Measurements from ENCODE around the gene SOCS6.

Gene SOCS6

DNA sequence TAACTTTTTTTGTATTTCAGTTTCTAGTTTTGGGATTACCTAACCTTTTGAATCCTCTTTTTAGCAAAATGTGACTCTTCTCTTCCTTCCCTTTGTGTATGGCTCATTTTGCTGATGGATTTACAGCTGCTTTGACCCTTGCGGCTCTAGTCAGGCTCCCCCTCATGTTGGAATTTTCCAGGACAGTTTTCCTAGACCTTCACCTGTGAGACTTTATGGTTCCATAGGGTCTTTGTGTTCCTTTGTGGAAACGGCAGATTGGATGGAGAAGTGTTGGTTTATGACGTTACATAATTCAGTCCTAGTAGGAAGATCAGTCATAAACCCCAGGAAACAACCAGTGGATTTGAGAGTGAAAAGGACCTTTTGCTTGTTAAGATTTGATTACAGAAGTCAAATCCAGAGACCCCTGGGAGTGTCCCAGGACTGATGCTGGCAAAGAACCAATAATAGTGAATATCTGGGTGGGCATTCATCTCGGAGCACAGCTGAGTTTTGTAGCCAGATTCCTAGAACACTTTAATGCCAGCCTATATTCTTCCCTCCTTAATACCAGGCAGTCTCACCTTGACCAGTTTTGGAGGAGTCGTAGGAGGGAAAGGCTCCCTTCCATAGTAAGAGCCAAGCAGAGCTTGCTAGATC is 42.7 kb downstream of the SOCS6 start:
- Histone ChIP-seq H3K36me3 (peaks cover 26% of the 10 kb centered on the region), H3K4me1 (peaks cover 16% of the 10 kb centered on the region), H3K27ac (no peak overlapping the region), H3K4me3 (no peak overlapping the region), H3K27me3 (no peaks in the 10 kb centered on the region), H3K9me3 (peaks cover 28% of the 10 kb centered on the region), H3K9ac (no peak overlapping the region), H3K4me2 (no peak overlapping the region), H4K20me1 (peaks cover 9% of the 10 kb centered on the region; the same call in 1 of the 2 replicates)
- TF ChIP-seq Cebpa-rat (IDR thresholded peaks at IDR 0.05) = no peak

DNA sequence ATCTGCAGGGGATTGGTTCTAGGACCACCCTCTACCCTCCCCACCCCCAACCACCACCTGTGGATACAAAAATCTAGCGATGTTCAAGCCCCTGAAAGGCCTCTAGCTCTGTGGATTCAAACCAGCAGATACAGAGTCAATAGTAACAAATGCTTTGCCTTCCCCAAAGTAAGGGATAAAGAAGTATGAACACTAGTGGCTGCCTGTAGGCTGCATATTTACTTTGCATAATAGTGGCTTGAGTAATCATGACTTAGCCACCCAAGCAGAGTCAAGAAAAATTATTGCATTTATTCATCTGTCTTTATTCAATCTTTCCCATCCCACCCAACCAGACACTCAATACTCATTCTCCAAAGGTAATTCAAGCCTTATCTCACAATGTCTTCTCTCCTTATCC is 43.8 kb downstream of the SOCS6 start:
- Histone ChIP-seq H4K20me1 (peaks cover 6% of the 10 kb centered on the region; the same call in 1 of the 2 replicates), H3K27me3 (no peaks in the 10 kb centered on the region), H3K27ac (no peak overlapping the region), H3K4me2 (no peak overlapping the region), H3K9ac (no peak overlapping the region), H3K9me3 (peaks cover 28% of the 10 kb centered on the region), H3K4me1 (peaks cover 16% of the 10 kb centered on the region), H3K36me3 (peaks cover 26% of the 10 kb centered on the region), H3K4me3 (no peak overlapping the region)
- TF ChIP-seq Cebpa-rat (IDR thresholded peaks at IDR 0.05) = no peak

GRCh38 chr18:70333316-70333715 is 44.5 kb downstream of the SOCS6 start:
- Histone ChIP-seq H3K36me3 (peaks cover 26% of the 10 kb centered on the region), H3K27me3 (no peaks in the 10 kb centered on the region), H3K9me3 (peaks cover 28% of the 10 kb centered on the region), H3K4me2 (no peak overlapping the region), H3K9ac (no peak overlapping the region), H3K27ac (no peak overlapping the region), H3K4me3 (no peak overlapping the region), H3K4me1 (peaks cover 13% of the 10 kb centered on the region), H4K20me1 (peaks cover under 1% of the 10 kb centered on the region; the same call in 1 of the 2 replicates)
- no peak for TF ChIP-seq Cebpa-rat (IDR thresholded peaks at IDR 0.05)

GRCh38 chr18:70333757-70334156 is 44.9 kb downstream of the SOCS6 start:
- Histone ChIP-seq H3K4me2 (no peak overlapping the region), H3K9me3 (peaks cover 28% of the 10 kb centered on the region), H3K9ac (no peak overlapping the region), H3K4me1 (peaks cover 8% of the 10 kb centered on the region), H3K4me3 (no peak overlapping the region), H3K27me3 (no peaks in the 10 kb centered on the region), H3K36me3 (peaks cover 26% of the 10 kb centered on the region), H3K27ac (no peak overlapping the region), H4K20me1 (no peaks in the 10 kb centered on the region)
- TF ChIP-seq Cebpa-rat (IDR thresholded peaks at IDR 0.05) = no peak

- Histone ChIP-seq H3K9ac (no peak overlapping the region), H3K4me3 (no peak overlapping the region)
- TF ChIP-seq Cebpa-rat (IDR thresholded peaks at IDR 0.05) = no peak
Observed at GRCh38 chr18:70334264-70334663, 45.4 kb downstream of the SOCS6 start.

GRCh38 chr18:70334728-70335329 is 46.0 kb downstream of the SOCS6 start:
- peaks cover 28% of the 10 kb centered on the region for H3K9me3 ChIP-seq
- no peaks in the 10 kb centered on the region for H3K27me3 ChIP-seq
- H3K27ac ChIP-seq = no peak overlapping the region
- H3K4me1 ChIP-seq = no peaks in the 10 kb centered on the region
- H3K4me2 ChIP-seq = no peak overlapping the region
- peaks cover 31% of the 10 kb centered on the region for H3K36me3 ChIP-seq
- H3K9ac ChIP-seq = no peak overlapping the region
- no peaks in the 10 kb centered on the region for H4K20me1 ChIP-seq
- H3K4me3 ChIP-seq = no peak overlapping the region
- TF ChIP-seq Cebpa-rat (IDR thresholded peaks at IDR 0.05) = no peak

More at GRCh38 chr18:70334264-70334663, 45.4 kb downstream of the SOCS6 start:
- no peak overlapping the region for H3K27ac ChIP-seq
- no peaks in the 10 kb centered on the region for H3K27me3 ChIP-seq
- H3K4me2 ChIP-seq = no peak overlapping the region
- peaks cover 28% of the 10 kb centered on the region for H3K9me3 ChIP-seq
- H4K20me1 ChIP-seq = no peaks in the 10 kb centered on the region
- peaks cover 30% of the 10 kb centered on the region for H3K36me3 ChIP-seq
- H3K4me1 ChIP-seq = peaks cover 3% of the 10 kb centered on the region

GRCh38 chr18:70335892-70336726 is 47.3 kb downstream of the SOCS6 start:
- Histone ChIP-seq H3K9ac (no peak overlapping the region), H3K4me1 (no peaks in the 10 kb centered on the region), H4K20me1 (no peaks in the 10 kb centered on the region), H3K4me2 (no peak overlapping the region), H3K27ac (no peak overlapping the region), H3K36me3 (peaks cover 27% of the 10 kb centered on the region), H3K9me3 (peaks cover 25% of the 10 kb centered on the region), H3K4me3 (no peak overlapping the region), H3K27me3 (no peaks in the 10 kb centered on the region)
- TF ChIP-seq Cebpa-rat (IDR thresholded peaks at IDR 0.05) = no peak

- Histone ChIP-seq H3K27ac (no peak overlapping the region), H3K27me3 (no peaks in the 10 kb centered on the region), H3K9ac (no peak overlapping the region), H3K4me3 (no peak overlapping the region), H3K36me3 (peaks cover 16% of the 10 kb centered on the region; the same call in 1 of the 2 replicates), H3K9me3 (peaks cover 17% of the 10 kb centered on the region), H3K4me2 (no peak overlapping the region), H3K4me1 (no peaks in the 10 kb centered on the region), H4K20me1 (no peaks in the 10 kb centered on the region)
- TF ChIP-seq Cebpa-rat (IDR thresholded peaks at IDR 0.05) = no peak
Observed at GRCh38 chr18:70337139-70337972, 48.5 kb downstream of the SOCS6 start.

- H3K4me1 ChIP-seq = no peaks in the 10 kb centered on the region
- no peak for TF ChIP-seq Cebpa-rat (IDR thresholded peaks at IDR 0.05)
- H4K20me1 ChIP-seq = no peaks in the 10 kb centered on the region
- no peak overlapping the region for H3K4me2 ChIP-seq
- peaks cover 12% of the 10 kb centered on the region for H3K9me3 ChIP-seq
- H3K9ac ChIP-seq = no peak overlapping the region
- peaks cover 14% of the 10 kb centered on the region; the same call in 1 of the 2 replicates for H3K36me3 ChIP-seq
- H3K27me3 ChIP-seq = no peaks in the 10 kb centered on the region
- H3K27ac ChIP-seq = no peak overlapping the region
- no peak overlapping the region for H3K4me3 ChIP-seq
Observed at GRCh38 chr18:70338890-70339289, 50.0 kb downstream of the SOCS6 start.

Data from BLaER1 (cell line).